ENCODE data around the gene C12orf43. TPM values are rescaled to one million over a fixed set of nuclear protein-coding genes. Genes with fewer than 3 reads are reported as not detected.

Gene C12orf43
- total RNA-seq, 6 experiments from 2014 or later = 16.6 to 20.3 (median 19.3) TPM

- Mint-ChIP-seq H3K4me3 (no peak overlapping the region), H3K9me3 (no peaks in the 10 kb centered on the region), H3K4me1 (ENCODE audit: low read depth) (peaks cover 26% of the 10 kb centered on the region), H3K27me3 (ENCODE audit: insufficient read depth) (peaks cover 14% of the 10 kb centered on the region), H3K27ac (no peak overlapping the region), H3K36me3 (ENCODE audit: low read depth) (no peaks in the 10 kb centered on the region)
- no peak for TF ChIP-seq CTCF (IDR thresholded peaks at IDR 0.05)
- DNase-seq = no peak
Measured at GRCh38 chr12:121034616-121035305, 18.5 kb upstream of the C12orf43 start.

GRCh38 chr12:121033625-121034349 lies 17.5 kb upstream of the C12orf43 start:
- no peak for TF ChIP-seq CTCF (IDR thresholded peaks at IDR 0.05)
- Mint-ChIP-seq H3K4me3 (0 out of 2 replicates have a peak overlapping the region, but pooled peaks have one; percentile 8), H3K4me1 (ENCODE audit: low read depth) (peaks cover 26% of the 10 kb centered on the region), H3K9me3 (no peaks in the 10 kb centered on the region), H3K27me3 (ENCODE audit: insufficient read depth) (peaks cover 11% of the 10 kb centered on the region), H3K27ac (no peak overlapping the region), H3K36me3 (ENCODE audit: low read depth) (no peaks in the 10 kb centered on the region)
- peak; percentile 46 for DNase-seq

GRCh38 chr12:121030576-121031212 lies 14.4 kb upstream of the C12orf43 start:
- H3K27ac Mint-ChIP-seq = no peak overlapping the region
- no peaks in the 10 kb centered on the region for H3K36me3 Mint-ChIP-seq (ENCODE audit: low read depth)
- H3K27me3 Mint-ChIP-seq (ENCODE audit: insufficient read depth) = peaks cover 21% of the 10 kb centered on the region
- peaks cover 22% of the 10 kb centered on the region for H3K4me1 Mint-ChIP-seq (ENCODE audit: low read depth)
- H3K4me3 Mint-ChIP-seq = no peak overlapping the region
- TF ChIP-seq CTCF (IDR thresholded peaks at IDR 0.05) = no peak
- no peaks in the 10 kb centered on the region for H3K9me3 Mint-ChIP-seq
- no peak for DNase-seq

- no peak for DNase-seq
- peaks cover 8% of the 10 kb centered on the region; the same call in 1 of the 2 replicates for H3K4me1 Mint-ChIP-seq (ENCODE audit: low read depth)
- TF ChIP-seq CTCF (IDR thresholded peaks at IDR 0.05) = peak; percentile 46; the same call in 1 of the 2 replicates
- H3K27me3 Mint-ChIP-seq (ENCODE audit: insufficient read depth) = peaks cover 20% of the 10 kb centered on the region
- no peaks in the 10 kb centered on the region for H3K9me3 Mint-ChIP-seq
- no peak overlapping the region for H3K27ac Mint-ChIP-seq
- no peak overlapping the region for H3K4me3 Mint-ChIP-seq
- no peaks in the 10 kb centered on the region for H3K36me3 Mint-ChIP-seq (ENCODE audit: low read depth)
Measured at GRCh38 chr12:121026274-121027045, 10.2 kb upstream of the C12orf43 start.
